Neural cell (in vitro differentiated cells): ENCODE data around the gene TMED8.

Experiments
- EZH2 ChIP-seq: fragments of 200-600, 300-800 bp; shearing (Covaris generic), sonication (generic); IDR thresholded peaks from 2 replicates; pipeline ENCODE4 v1.6.1; 2014; ENCODE audit warnings: antibody characterized with exemption, low read length, borderline replicate concordance, mild to moderate bottlenecking; ENCODE audit not compliant: insufficient read depth, poor library complexity, severe bottlenecking
- POLR2AphosphoS5 ChIP-seq: IDR thresholded peaks from 2 replicates; pipeline ENCODE4 v1.6.1; 2012
- RAD21 ChIP-seq: fragments of 450-650 bp; conservative IDR thresholded peaks from 2 replicates; pipeline ENCODE4 v1.6.1; 2014; ENCODE audit warnings: antibody characterized with exemption, mild to moderate bottlenecking, moderate library complexity
- SMC3 ChIP-seq: fragments of 450-650 bp; conservative IDR thresholded peaks from 2 replicates; pipeline ENCODE4 v1.6.1; 2014; ENCODE audit warnings: antibody characterized with exemption, mild to moderate bottlenecking, moderate library complexity; ENCODE audit not compliant: poor library complexity
- TF ChIP-seq, protein P1 (sequence below): fragments of 450-650 bp; IDR thresholded peaks from 2 replicates; pipeline ENCODE4 v1.5.1; 2014; ENCODE audit warnings: antibody characterized with exemption, mild to moderate bottlenecking, moderate library complexity; ENCODE audit not compliant: poor library complexity, severe bottlenecking

GRCh38 chr14:77407158-77407557 lies 30.3 kb upstream of the TMED8 start:
- TF ChIP-seq, protein P1, sequence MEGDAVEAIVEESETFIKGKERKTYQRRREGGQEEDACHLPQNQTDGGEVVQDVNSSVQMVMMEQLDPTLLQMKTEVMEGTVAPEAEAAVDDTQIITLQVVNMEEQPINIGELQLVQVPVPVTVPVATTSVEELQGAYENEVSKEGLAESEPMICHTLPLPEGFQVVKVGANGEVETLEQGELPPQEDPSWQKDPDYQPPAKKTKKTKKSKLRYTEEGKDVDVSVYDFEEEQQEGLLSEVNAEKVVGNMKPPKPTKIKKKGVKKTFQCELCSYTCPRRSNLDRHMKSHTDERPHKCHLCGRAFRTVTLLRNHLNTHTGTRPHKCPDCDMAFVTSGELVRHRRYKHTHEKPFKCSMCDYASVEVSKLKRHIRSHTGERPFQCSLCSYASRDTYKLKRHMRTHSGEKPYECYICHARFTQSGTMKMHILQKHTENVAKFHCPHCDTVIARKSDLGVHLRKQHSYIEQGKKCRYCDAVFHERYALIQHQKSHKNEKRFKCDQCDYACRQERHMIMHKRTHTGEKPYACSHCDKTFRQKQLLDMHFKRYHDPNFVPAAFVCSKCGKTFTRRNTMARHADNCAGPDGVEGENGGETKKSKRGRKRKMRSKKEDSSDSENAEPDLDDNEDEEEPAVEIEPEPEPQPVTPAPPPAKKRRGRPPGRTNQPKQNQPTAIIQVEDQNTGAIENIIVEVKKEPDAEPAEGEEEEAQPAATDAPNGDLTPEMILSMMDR, result no peak
- TF ChIP-seq EZH2 (no peak), SMC3 (no peak), POLR2AphosphoS5 (no peak), RAD21 (no peak)
